ENCODE results near the gene LRFN2.

LRFN2 gene

GRCh38 chr6:40587240-40588069 lies at the start of gene LRFN2:
TSS of gene LRFN2 (minus strand) at chr6:40587364.
- in situ Hi-C loops (cut with HindIII; ENCODE audit: low sequenced_read_pairs): no loop called here
- TF ChIP-seq CTCF (IDR thresholded peaks at IDR 0.05; ENCODE audit: low read depth, low read length): peak; percentile 63
- peak within 1 kb of the TSS; percentile 32 for H3K4me3 ChIP-seq (ENCODE audit: low read depth, low read length)
- DNase-seq (ENCODE audit: low read depth, low spot score): peak; percentile 49

GRCh38 chr6:40634429-40634828 lies 47.3 kb upstream of the LRFN2 start:
- no peak overlapping the region for H3K4me3 ChIP-seq (ENCODE audit: low read depth, low read length)
- in situ Hi-C loops (cut with HindIII; ENCODE audit: low sequenced_read_pairs): no loop called here
- TF ChIP-seq CTCF (IDR thresholded peaks at IDR 0.05; ENCODE audit: low read depth, low read length): no peak
- DNase-seq (ENCODE audit: low read depth, low spot score): no peak

- no peak for DNase-seq (ENCODE audit: low read depth, low spot score)
- in situ Hi-C loops (cut with HindIII; ENCODE audit: low sequenced_read_pairs): no loop called here
- no peak overlapping the region for H3K4me3 ChIP-seq (ENCODE audit: low read depth, low read length)
- no peak for TF ChIP-seq CTCF (IDR thresholded peaks at IDR 0.05; ENCODE audit: low read depth, low read length)
Measured at GRCh38 chr6:40631744-40632143, 44.6 kb upstream of the LRFN2 start.

- no peak overlapping the region for H3K4me3 ChIP-seq (ENCODE audit: low read depth, low read length)
- in situ Hi-C loops (cut with HindIII; ENCODE audit: low sequenced_read_pairs): no loop called here
- no peak for DNase-seq (ENCODE audit: low read depth, low spot score)
- TF ChIP-seq CTCF (IDR thresholded peaks at IDR 0.05; ENCODE audit: low read depth, low read length): no peak
Measured at GRCh38 chr6:40630488-40630887, 43.3 kb upstream of the LRFN2 start.

GRCh38 chr6:40630051-40630450 lies 42.9 kb upstream of the LRFN2 start:
- no peak for TF ChIP-seq CTCF (IDR thresholded peaks at IDR 0.05; ENCODE audit: low read depth, low read length)
- no peak for DNase-seq (ENCODE audit: low read depth, low spot score)
- in situ Hi-C loops (cut with HindIII; ENCODE audit: low sequenced_read_pairs): no loop called here
- H3K4me3 ChIP-seq (ENCODE audit: low read depth, low read length): no peak overlapping the region

GRCh38 chr6:40629463-40629862 lies 42.3 kb upstream of the LRFN2 start:
- no peak for DNase-seq (ENCODE audit: low read depth, low spot score)
- in situ Hi-C loops (cut with HindIII; ENCODE audit: low sequenced_read_pairs): no loop called here
- no peak overlapping the region for H3K4me3 ChIP-seq (ENCODE audit: low read depth, low read length)
- TF ChIP-seq CTCF (IDR thresholded peaks at IDR 0.05; ENCODE audit: low read depth, low read length): no peak

Measured in astrocyte of the spinal cord (primary cell).